G401 (cell line): ENCODE results near the gene KCP. TPM values are rescaled to one million over a fixed set of nuclear protein-coding genes. Genes with fewer than 3 reads are reported as not detected.

Experiments used
- total RNA-seq: library from RNA; depleted of rRNA; stranded (reverse); fragments of >200 nt; shearing (Covaris generic); gene quantifications from 2 replicates; pipeline ENCODE4 v1.2.3, GENCODE V29; 2014; rRNA removed

Gene KCP
- total RNA-seq, 1 experiment from 2014 or later = 4.7 TPM

Other genes with a start within 250 kb of the KCP start
- gene GARIN1A, start 238.4 kb downstream of the KCP start, total RNA-seq = 0.81 TPM in 1 of 2 replicates, not detected in the other
- 86.0 and 136 TPM in 2 replicates for gene CALU, start 171.3 kb downstream of the KCP start, total RNA-seq
- gene OPN1SW, start 134.9 kb downstream of the KCP start, total RNA-seq = not detected in 2 replicates
- gene CCDC136, start 118.7 kb downstream of the KCP start, total RNA-seq = 11.3 and 15.2 TPM in 2 replicates
- 211 and 231 TPM in 2 replicates for gene FLNC, start 80.3 kb downstream of the KCP start, total RNA-seq
- gene ATP6V1F, start 47.9 kb downstream of the KCP start, total RNA-seq = 221 and 246 TPM in 2 replicates
- not detected in 2 replicates for gene IRF5, start 27.2 kb upstream of the KCP start, total RNA-seq
- 47.4 and 71.4 TPM in 2 replicates for gene TNPO3, start 144.4 kb upstream of the KCP start, total RNA-seq
- 35.8 and 40.2 TPM in 2 replicates for gene TSPAN33, start 234.0 kb upstream of the KCP start, total RNA-seq